Stomach (tissue), 4 donors: ENCODE measurements around the gene TNS1.

Experiments used
- CTCF ChIP-seq, 7 experiments: fragments of 450-650 bp in 4 of 7; fragments of 200-600 bp in 3 of 7; sonication (generic) in 3 of 7; IDR thresholded peaks; one replicate each; pipeline ENCODE4 v1.5.1; 2016 to 2019; ENCODE audit warnings: antibody characterized with exemption in 7 of 7, control low read depth in 2 of 7, mild to moderate bottlenecking in 1 of 7
- POLR2A ChIP-seq, 4 donors: fragments of 450-650 bp; IDR thresholded peaks; one replicate each; pipeline ENCODE4 v1.6.1; 2016; ENCODE audit warnings: antibody characterized with exemption in 4 of 4, control low read depth in 2 of 4, mild to moderate bottlenecking in 1 of 4, moderate library complexity in 1 of 4

- TF ChIP-seq POLR2A (IDR thresholded peaks at IDR 0.05): no peak
- no peak for TF ChIP-seq CTCF (IDR thresholded peaks at IDR 0.05)
These were observed 163.1 kb downstream of the TNS1 start for GRCh38 chr2:217839750-217840107.
